ENCODE data around the gene SERPINA9. TPM values are rescaled to one million over a fixed set of nuclear protein-coding genes. Genes with fewer than 3 reads are reported as not detected.

SERPINA9 gene
- total RNA-seq, 1 donor from 2014 or later, result not detected

GRCh38 chr14:94462763-94463572, 13.0 kb downstream of the SERPINA9 start:
- DNase-seq (ENCODE audit: low spot score), result no peak

DNA sequence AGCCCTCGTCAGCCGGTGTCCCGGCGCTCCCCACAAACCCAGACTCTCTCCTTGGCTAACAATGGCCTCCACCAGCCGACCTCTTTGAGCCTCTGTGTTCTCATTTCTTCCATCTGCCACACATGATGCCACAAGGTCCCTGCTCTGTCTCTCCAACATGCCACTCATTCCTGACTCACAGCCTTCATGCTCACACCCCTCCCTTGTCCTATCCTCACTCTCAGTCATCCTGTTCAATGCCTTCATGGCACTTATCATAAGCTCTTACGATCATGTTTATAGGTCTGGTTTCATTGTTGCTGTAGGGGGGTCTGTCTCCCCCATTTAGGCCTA, 13.8 kb downstream of the SERPINA9 start:
- DNase-seq (ENCODE audit: low spot score), result no peak

DNA sequence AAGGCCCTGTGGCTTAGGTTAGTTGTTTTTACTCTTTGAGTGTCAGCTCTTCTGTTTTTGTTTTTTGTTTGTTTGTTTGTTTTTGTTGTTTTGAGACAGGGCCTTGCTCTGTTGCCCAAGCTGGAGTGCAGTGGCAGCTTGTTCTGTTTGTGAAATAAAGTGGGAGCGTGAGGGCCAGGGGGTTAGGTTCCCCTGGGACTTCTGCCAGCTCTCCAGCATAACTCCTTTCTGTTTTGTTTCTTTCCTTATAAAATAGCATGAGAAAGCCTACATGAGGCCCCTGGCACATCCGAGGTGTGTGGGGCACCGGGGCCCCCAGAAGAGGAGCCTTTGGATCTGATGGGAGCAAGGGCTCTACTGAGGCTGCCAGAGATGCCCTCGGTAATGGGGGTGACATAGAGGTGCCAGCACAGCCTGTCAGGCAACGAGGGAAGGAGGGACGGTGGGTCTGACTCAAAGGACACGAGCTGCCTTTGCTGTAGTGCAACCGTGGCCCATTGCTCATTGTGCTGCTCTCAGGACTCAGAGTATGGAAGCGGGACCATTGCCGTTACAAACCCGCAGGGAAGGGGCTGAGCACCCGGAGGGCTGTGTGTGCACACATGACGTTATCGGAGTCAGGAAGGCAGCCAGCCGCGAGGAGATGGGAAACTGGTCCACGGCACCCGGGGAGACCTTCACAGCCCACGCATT, 14.3 kb downstream of the SERPINA9 start:
- no peak for DNase-seq (ENCODE audit: low spot score)

- DNase-seq (ENCODE audit: low spot score), result no peak
These were observed 15.2 kb downstream of the SERPINA9 start for GRCh38 chr14:94460631-94461416.

- no peak for DNase-seq (ENCODE audit: low spot score)
These were observed 17.3 kb downstream of the SERPINA9 start for GRCh38 chr14:94458558-94459205.

- no peak for DNase-seq (ENCODE audit: low spot score)
These were observed 17.9 kb downstream of the SERPINA9 start for GRCh38 chr14:94458096-94458495.

DNA sequence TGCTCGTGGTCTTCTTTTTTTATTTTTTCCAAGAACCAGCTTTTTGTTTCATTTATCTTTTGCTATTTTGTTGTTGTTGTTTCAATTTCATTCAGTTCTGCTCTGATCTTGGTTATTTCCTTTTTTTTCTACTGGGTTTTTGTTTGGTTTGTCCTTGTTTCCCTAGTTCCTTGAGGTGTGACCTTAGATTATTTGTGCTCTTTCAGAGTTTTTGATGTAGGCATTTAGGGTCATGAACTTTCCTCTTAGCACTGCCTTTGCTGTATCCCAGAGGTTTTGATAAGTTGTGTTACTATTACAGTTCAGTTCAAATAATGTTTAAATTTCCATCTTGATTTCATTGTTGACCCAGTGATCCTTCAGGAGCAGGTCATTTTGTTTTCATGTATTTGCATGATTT, 20.1 kb downstream of the SERPINA9 start:
- no peak for DNase-seq (ENCODE audit: low spot score)

- DNase-seq (ENCODE audit: low spot score), result no peak
These were observed 24.2 kb downstream of the SERPINA9 start for GRCh38 chr14:94451826-94452225.

DNA sequence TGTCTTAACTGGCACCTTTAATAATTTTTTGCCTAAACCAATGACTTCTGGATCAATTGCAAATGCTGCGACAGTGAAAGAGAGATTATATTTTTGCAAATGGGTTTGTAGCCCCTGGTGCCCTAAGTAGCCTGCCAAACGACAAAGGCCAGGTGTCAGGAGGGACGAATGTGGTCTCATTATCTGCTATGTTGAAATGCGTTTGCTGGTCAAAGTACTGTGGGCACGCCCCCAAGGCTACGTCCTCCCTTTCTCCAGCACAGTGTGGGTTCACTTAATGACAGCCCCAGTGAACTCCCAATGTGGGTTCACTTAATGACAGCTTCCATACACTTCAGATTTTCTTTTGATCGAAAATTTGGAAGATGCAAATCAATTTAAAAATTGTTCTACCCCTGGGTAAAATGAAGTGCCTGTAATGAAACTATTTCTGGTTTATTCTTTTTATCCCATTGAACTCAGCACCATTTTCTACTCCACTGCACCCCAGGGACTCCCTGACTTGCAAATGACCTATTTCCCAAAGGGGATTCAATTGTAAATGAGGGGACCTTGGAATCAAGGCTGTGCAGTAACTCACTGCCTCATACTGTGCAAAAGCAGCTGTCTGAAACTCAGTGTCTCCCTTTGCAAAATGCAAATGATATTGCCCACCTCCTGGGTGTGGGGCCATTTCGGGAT, 24.8 kb downstream of the SERPINA9 start:
- no peak for DNase-seq (ENCODE audit: low spot score)

GRCh38 chr14:94450722-94451090, 25.3 kb downstream of the SERPINA9 start:
- no peak for DNase-seq (ENCODE audit: low spot score)

- no peak for DNase-seq (ENCODE audit: low spot score)
These were observed 26.1 kb downstream of the SERPINA9 start for GRCh38 chr14:94449930-94450329.

GRCh38 chr14:94448071-94448808, 27.8 kb downstream of the SERPINA9 start:
- DNase-seq (ENCODE audit: low spot score), result no peak

DNA sequence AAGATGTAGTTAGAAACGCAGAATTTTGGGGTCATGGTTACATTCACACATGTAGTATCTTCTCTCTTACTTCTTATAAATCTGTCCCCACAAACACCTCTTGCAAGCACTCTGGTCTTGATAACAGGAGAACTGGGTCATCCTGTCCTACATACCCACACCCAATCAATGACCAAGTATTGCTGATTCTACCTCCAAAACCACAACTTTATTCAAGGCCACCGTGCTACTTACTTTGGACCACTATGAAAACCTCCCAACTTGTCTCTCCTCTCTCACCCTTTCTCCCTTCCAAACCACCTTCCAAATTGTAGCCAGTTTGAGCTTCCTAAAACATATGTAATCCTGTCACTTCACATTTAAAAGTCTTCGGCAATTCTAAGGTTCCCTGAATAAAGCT, 28.8 kb downstream of the SERPINA9 start:
- DNase-seq (ENCODE audit: low spot score), result no peak

DNA sequence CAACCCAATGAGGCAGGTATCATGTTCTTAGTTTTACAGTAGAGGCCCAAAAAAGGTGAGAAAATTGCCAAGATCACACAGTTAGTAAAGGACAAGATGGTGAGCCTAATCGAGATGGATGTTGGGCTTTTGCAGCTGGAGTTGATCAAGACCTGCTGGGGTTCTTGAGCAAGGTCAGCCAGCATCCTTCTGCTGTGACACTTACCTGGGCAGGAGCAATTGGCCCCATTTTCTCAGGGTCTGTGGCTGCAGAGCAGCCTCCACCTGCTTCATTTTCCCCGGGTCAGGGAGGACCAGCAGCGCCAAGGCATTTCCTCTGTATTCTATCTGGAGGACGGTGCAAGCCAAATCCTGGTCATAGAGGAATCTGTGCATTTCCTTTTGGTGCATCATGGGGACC, 29.9 kb downstream of the SERPINA9 start:
- no peak for DNase-seq (ENCODE audit: low spot score)

- DNase-seq (ENCODE audit: low spot score), result no peak
These were observed 31.0 kb downstream of the SERPINA9 start for GRCh38 chr14:94445003-94445402.

- DNase-seq (ENCODE audit: low spot score), result no peak
These were observed 34.3 kb downstream of the SERPINA9 start for GRCh38 chr14:94441531-94442205.

- no peak for DNase-seq (ENCODE audit: low spot score)
These were observed 34.9 kb downstream of the SERPINA9 start for GRCh38 chr14:94441130-94441529.

- DNase-seq (ENCODE audit: low spot score), result no peak
These were observed 36.4 kb downstream of the SERPINA9 start for GRCh38 chr14:94439453-94440057.

DNA sequence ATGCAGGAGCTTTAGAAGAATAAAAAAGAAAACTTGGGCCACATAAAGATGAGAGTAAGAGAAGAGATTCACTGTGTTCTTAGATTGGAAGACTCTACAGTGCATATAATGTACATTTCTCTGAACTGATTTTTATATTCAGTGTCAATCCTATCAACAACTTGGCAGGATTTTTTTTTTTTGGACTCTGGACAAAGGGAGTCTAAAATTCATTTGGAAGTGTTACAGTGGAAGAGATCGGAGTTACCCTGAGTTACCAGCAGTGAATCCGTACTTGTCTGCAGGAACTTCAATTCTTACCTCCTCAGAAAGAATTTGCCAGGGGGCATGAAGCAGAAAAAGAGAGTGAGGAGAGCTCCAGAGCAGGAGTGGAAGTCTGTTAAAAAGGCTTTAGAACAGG, 47.4 kb downstream of the SERPINA9 start:
- no peak for DNase-seq (ENCODE audit: low spot score)

Measured in mucosa of gallbladder (tissue), 1 donor.